ENCODE measurements around the gene GEN1.

GEN1 gene

GRCh38 chr2:17752892-17753802 is 791 bp upstream of the GEN1 start:
- DNase-seq = peak; percentile 90

- DNase-seq = peak; percentile 41
These were observed 961 bp downstream of the GEN1 start for GRCh38 chr2:17754773-17755425.

- no peak for DNase-seq
These were observed 2.7 kb downstream of the GEN1 start for GRCh38 chr2:17756668-17757067.

GRCh38 chr2:17757321-17757720 is 3.4 kb downstream of the GEN1 start:
- DNase-seq = no peak

GRCh38 chr2:17758118-17758517 is 4.2 kb downstream of the GEN1 start:
- peak; percentile 28 for DNase-seq

GRCh38 chr2:17759805-17760204 is 5.9 kb downstream of the GEN1 start:
- peak; percentile 35 for DNase-seq

GRCh38 chr2:17762451-17762850 is 8.5 kb downstream of the GEN1 start:
- DNase-seq = no peak

GRCh38 chr2:17763641-17764333 is 9.8 kb downstream of the GEN1 start:
- no peak for DNase-seq

- peak; percentile 28 for DNase-seq
These were observed 11.5 kb downstream of the GEN1 start for GRCh38 chr2:17765398-17765797.

- DNase-seq = no peak
These were observed 15.0 kb downstream of the GEN1 start for GRCh38 chr2:17768894-17769293.

GRCh38 chr2:17771956-17772355 is 18.0 kb downstream of the GEN1 start:
- no peak for DNase-seq

GRCh38 chr2:17772532-17772931 is 18.6 kb downstream of the GEN1 start:
- DNase-seq = no peak

- no peak for DNase-seq
These were observed 26.6 kb downstream of the GEN1 start for GRCh38 chr2:17780546-17780945.

GRCh38 chr2:17781482-17781881 is 27.5 kb downstream of the GEN1 start:
- no peak for DNase-seq

GRCh38 chr2:17786727-17787126 is 32.8 kb downstream of the GEN1 start:
- no peak for DNase-seq

GRCh38 chr2:17788773-17789172 is 34.8 kb downstream of the GEN1 start:
- DNase-seq = no peak

GRCh38 chr2:17790536-17790935 is 36.6 kb downstream of the GEN1 start:
- no peak for DNase-seq

- peak; percentile 37 for DNase-seq
These were observed 37.3 kb downstream of the GEN1 start for GRCh38 chr2:17791121-17791816.

- DNase-seq = no peak
These were observed 37.8 kb downstream of the GEN1 start for GRCh38 chr2:17791817-17792130.

- peak; percentile 11 for DNase-seq
These were observed 38.6 kb downstream of the GEN1 start for GRCh38 chr2:17792515-17792914.

- no peak for DNase-seq
These were observed 39.4 kb downstream of the GEN1 start for GRCh38 chr2:17793296-17793695.

GRCh38 chr2:17793803-17794354 is 39.9 kb downstream of the GEN1 start:
- DNase-seq = no peak

GRCh38 chr2:17795309-17795708 is 41.4 kb downstream of the GEN1 start:
- DNase-seq = no peak
